Upper lobe of left lung (tissue), 6 donors: Measurements from ENCODE around the gene CACNA1H. TPM values are rescaled to one million over a fixed set of nuclear protein-coding genes. Genes with fewer than 3 reads are reported as not detected.

Experiments
- ATAC-seq, 2 donors: fragments of 200-7000 bp; cut with Tn5 transposase; one replicate each; pipeline ENCODE4 v1.9.1; 2022; ENCODE audit warnings: mild to moderate bottlenecking in 2 of 2, moderate library complexity in 2 of 2; ENCODE audit not compliant: low FRiP score in 2 of 2
- DNase-seq, 2 donors: peaks; one replicate each; pipeline ENCODE4 v3.0.0-alpha.2; 2019 to 2020
- H3K27ac ChIP-seq, 4 donors: fragments of 200-600 bp; sonication (generic); one replicate each; pipeline ENCODE4 v1.5.1; 2016 to 2019
- H3K27me3 ChIP-seq, 4 donors: fragments of 200-600 bp; sonication (generic); one replicate each; pipeline ENCODE4 v1.5.1; 2017 to 2019
- H3K36me3 ChIP-seq, 4 donors: fragments of 200-600 bp; sonication (generic); one replicate each; pipeline ENCODE4 v1.5.1; 2016 to 2019
- H3K4me1 ChIP-seq, 4 donors: fragments of 200-600 bp; sonication (generic); one replicate each; pipeline ENCODE4 v1.5.1; 2018 to 2019
- H3K4me3 ChIP-seq, 4 donors: fragments of 200-600 bp; sonication (generic); one replicate each; pipeline ENCODE4 v1.5.1; 2017 to 2019; ENCODE audit warnings: mild to moderate bottlenecking in 2 of 4, moderate library complexity in 1 of 4
- H3K9me3 ChIP-seq, 4 donors: fragments of 200-600 bp; sonication (generic); one replicate each; pipeline ENCODE4 v1.5.1; 2018 to 2019
- EP300 ChIP-seq, 4 donors: sonication (generic); formaldehyde crosslinking; IDR thresholded peaks; one replicate each; pipeline ENCODE4 v1.5.1; 2017; ENCODE audit warnings: antibody characterized with exemption in 4 of 4, control low read depth in 2 of 4
- POLR2A ChIP-seq, 4 donors: fragments of 450-650 bp; IDR thresholded peaks; one replicate each; pipeline ENCODE4 v1.5.1; 2016 to 2017; ENCODE audit warnings: antibody characterized with exemption in 4 of 4, mild to moderate bottlenecking in 2 of 4
- POLR2AphosphoS5 ChIP-seq, 2 donors: sonication (generic); formaldehyde crosslinking; IDR thresholded peaks; one replicate each; pipeline ENCODE4 v1.5.1; 2017; ENCODE audit warnings: antibody characterized with exemption in 2 of 2
- WGBS, 2 donors: methylation state at CpG; one replicate each; pipeline ENCODE4 v1.1.5; 2017 to 2018; 5-methylcytosine and 5-hydroxymethylcytosine counted together
- total RNA-seq, 6 donors: library from RNA; depleted of rRNA in 4 of 6; stranded (reverse); fragments of >200 nt in 4 of 6; gene quantifications; one replicate each; pipeline versions ENCODE4 v1.1.0 to v1.2.1, GENCODE V29; 2016 to 2021
- TF ChIP-seq, protein P1 (sequence below), 6 experiments: fragments of 450-650 bp in 4 of 6; fragments of 200-600 bp in 2 of 6; sonication (generic) in 2 of 6; IDR thresholded peaks; one replicate each; pipeline ENCODE4 v1.5.1; 2016 to 2019; ENCODE audit warnings: antibody characterized with exemption in 6 of 6
- donor health status: DM: no; HTN: no; CAD: no; lungs with moderate emphysema.
- donor health status: DM: no; HTN: yes; CAD: no; lungs with severe emphysema.

CACNA1H gene
- total RNA-seq, 6 donors from 2014 or later: 6.4 to 46.1 (median 9.3) TPM

DNA sequence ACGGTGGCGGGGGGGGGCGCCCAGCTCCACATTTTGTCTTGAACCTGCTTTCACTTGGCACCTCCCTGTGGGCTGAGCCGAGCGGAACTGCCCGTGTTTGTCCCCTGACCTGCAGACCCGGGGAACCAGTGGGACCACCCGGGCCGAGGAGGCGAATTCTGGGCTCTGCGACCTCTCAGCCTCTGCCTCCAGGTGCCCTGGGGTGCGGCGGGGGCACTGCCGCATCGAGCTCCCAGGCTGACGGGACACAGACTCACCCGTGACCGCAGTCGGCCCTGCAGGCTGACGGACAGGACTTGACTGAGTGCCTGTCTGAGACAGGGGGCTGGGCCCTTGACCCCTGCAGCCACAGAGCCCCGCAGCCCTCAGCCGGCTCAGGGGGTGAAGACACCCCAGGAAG, 45.8 kb upstream of the CACNA1H start:
- no peak overlapping the region for H3K27ac ChIP-seq
- H3K9me3 ChIP-seq: no peaks in the 10 kb centered on the region
- H3K36me3 ChIP-seq: no peaks in the 10 kb centered on the region
- H3K4me3 ChIP-seq: no peak overlapping the region
- DNase-seq: no peak
- H3K4me1 ChIP-seq: peaks cover 5 to 8% (median 6%) of the 10 kb centered on the region in 4 donors
- ATAC-seq: no peak
- H3K27me3 ChIP-seq: peaks cover 0 to 23% (median 10%) of the 10 kb centered on the region in 4 donors
- TF ChIP-seq, protein P1, sequence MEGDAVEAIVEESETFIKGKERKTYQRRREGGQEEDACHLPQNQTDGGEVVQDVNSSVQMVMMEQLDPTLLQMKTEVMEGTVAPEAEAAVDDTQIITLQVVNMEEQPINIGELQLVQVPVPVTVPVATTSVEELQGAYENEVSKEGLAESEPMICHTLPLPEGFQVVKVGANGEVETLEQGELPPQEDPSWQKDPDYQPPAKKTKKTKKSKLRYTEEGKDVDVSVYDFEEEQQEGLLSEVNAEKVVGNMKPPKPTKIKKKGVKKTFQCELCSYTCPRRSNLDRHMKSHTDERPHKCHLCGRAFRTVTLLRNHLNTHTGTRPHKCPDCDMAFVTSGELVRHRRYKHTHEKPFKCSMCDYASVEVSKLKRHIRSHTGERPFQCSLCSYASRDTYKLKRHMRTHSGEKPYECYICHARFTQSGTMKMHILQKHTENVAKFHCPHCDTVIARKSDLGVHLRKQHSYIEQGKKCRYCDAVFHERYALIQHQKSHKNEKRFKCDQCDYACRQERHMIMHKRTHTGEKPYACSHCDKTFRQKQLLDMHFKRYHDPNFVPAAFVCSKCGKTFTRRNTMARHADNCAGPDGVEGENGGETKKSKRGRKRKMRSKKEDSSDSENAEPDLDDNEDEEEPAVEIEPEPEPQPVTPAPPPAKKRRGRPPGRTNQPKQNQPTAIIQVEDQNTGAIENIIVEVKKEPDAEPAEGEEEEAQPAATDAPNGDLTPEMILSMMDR (IDR thresholded peaks at IDR 0.05): no peak
- TF ChIP-seq EP300 (IDR thresholded peaks at IDR 0.05) (no peak), POLR2A (IDR thresholded peaks at IDR 0.05) (no peak), POLR2AphosphoS5 (IDR thresholded peaks at IDR 0.05) (no peak)
- 65% methylated on average over 9 of the region's 22 CpGs; no CpG with 5 or more reads in 1 of the 2 donors for WGBS, 2 donors

DNA sequence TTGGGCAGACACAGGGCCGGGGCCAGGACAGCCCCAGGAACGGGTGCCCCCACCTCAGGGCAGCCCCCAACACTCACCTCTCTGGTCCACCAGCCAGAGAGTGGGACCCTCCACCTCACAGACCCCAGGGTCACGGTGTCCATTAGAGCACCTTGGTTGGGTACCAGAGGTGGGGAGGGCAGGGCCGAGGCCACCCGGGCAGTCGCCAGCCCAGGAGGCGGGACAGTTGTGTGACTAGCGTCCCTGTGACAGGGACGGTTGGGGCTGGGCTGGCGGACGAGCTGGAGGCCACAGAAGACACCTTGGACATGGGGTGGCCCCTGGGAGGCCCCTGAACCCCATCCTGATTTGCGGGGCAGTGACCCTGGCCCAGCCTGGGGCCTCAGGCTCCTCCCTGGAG, 45.2 kb upstream of the CACNA1H start:
- TF ChIP-seq POLR2A (IDR thresholded peaks at IDR 0.05): no peak
- no peak for TF ChIP-seq POLR2AphosphoS5 (IDR thresholded peaks at IDR 0.05)
- TF ChIP-seq, protein P1 (IDR thresholded peaks at IDR 0.05): no peak
- no peak for TF ChIP-seq EP300 (IDR thresholded peaks at IDR 0.05)
- H3K27ac ChIP-seq: no peak overlapping the region
- no peak overlapping the region for H3K4me3 ChIP-seq
- H3K9me3 ChIP-seq: no peaks in the 10 kb centered on the region
- WGBS, 2 donors: 60 to 90% methylated on average over 2 to 7 of the region's 12 CpGs
- ATAC-seq (no peak), DNase-seq (no peak)
- H3K4me1 ChIP-seq: peaks cover 5 to 8% (median 6%) of the 10 kb centered on the region in 4 donors
- no peaks in the 10 kb centered on the region for H3K36me3 ChIP-seq
- peaks cover 0 to 23% (median 10%) of the 10 kb centered on the region in 4 donors for H3K27me3 ChIP-seq

DNA sequence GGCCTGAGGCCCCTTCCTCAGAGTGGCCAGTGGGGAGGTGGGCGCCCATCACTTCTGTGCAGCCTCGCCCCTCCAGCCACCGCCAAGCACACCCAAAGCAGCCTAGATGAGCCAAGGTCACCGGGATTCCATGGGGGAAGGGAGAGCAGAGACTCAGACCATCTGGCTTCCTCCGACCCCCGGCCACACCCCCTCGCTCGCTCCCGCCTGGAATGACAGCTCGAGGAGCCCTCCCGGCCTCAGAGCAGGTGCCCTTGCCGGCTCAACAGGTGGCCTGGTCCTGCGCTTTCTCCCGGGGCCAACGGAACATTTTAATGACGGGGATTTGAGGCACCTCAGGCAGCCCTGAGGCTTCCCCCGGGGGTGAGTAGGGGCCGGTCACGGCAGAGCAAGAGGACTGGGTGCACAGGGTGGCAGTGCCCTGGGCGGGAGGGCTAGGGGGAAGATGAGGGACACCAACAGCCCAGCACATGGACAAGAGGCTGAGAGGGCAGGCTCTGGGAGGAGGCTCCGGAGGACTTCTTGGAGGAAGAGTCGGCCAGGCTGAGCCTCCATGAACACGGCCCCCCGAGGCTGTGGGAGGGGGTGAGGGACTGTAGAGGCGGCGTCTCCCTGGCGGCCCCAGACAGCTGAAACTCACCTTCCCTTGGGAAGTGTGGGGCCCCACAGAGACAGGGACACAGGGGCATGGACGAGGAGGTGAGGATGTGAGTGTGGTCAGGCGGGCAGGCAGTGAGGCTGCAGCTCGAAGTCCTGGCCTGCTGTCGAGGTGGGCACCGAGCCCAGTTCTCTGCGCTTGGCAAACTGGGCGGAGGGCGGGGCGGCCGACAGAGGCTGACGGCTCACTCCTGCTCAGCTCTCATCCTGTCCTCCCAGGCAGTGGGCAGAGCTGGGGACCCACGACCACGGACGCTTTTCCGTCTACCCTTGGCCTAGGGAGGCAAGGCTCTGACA, 44.3 kb upstream of the CACNA1H start:
- H3K27me3 ChIP-seq: peaks cover 0 to 16% (median 7%) of the 10 kb centered on the region in 4 donors
- no peaks in the 10 kb centered on the region for H3K36me3 ChIP-seq
- TF ChIP-seq POLR2AphosphoS5 (IDR thresholded peaks at IDR 0.05) (no peak), POLR2A (IDR thresholded peaks at IDR 0.05) (no peak), EP300 (IDR thresholded peaks at IDR 0.05) (no peak)
- TF ChIP-seq, protein P1 (IDR thresholded peaks at IDR 0.05): no peak
- no peaks in the 10 kb centered on the region for H3K4me1 ChIP-seq
- no peak for ATAC-seq
- no peak overlapping the region for H3K27ac ChIP-seq
- 38 to 47% methylated on average over 25 to 42 of the region's 42 CpGs for WGBS, 2 donors
- H3K9me3 ChIP-seq: no peaks in the 10 kb centered on the region
- no peak overlapping the region for H3K4me3 ChIP-seq
- DNase-seq: no peak

DNA sequence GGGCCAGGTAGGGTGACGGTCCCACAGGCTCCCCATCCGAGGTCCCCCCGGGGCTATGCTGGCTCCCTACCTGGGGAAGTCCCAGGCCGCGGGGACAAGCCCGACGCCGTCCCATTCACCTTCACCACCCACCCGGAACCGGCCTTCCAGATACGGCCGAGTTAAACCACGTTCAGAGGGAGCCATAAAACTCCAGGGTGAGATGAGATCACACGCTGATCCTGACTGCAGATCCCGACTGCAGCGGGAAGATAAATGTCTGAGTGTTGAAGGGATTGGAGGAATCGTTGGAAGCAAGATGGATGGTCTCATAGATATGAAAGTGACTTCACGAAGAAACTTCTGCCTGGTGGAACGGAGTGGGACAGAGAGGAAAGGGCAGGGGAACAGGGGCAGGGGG, 43.3 kb upstream of the CACNA1H start:
- no peak overlapping the region for H3K4me3 ChIP-seq
- H3K27ac ChIP-seq: no peak overlapping the region
- ATAC-seq (no peak), DNase-seq (no peak)
- peaks cover 0 to 16% (median 4%) of the 10 kb centered on the region in 4 donors for H3K27me3 ChIP-seq
- WGBS, 2 donors: 49 to 64% methylated on average over 11 to 19 of the region's 19 CpGs
- no peak for TF ChIP-seq EP300 (IDR thresholded peaks at IDR 0.05)
- TF ChIP-seq POLR2AphosphoS5 (IDR thresholded peaks at IDR 0.05): no peak
- no peak for TF ChIP-seq POLR2A (IDR thresholded peaks at IDR 0.05)
- TF ChIP-seq, protein P1 (IDR thresholded peaks at IDR 0.05): no peak
- no peaks in the 10 kb centered on the region for H3K4me1 ChIP-seq
- H3K9me3 ChIP-seq: no peaks in the 10 kb centered on the region
- no peaks in the 10 kb centered on the region for H3K36me3 ChIP-seq
